CD4-positive, alpha-beta T cell treated with Interleukin-15 for 1 hour (primary cell): ENCODE measurements around the gene SLC22A12.
"Not testable (repeated sequence)": the region's sequence is repeated elsewhere in the genome, so short reads cannot be mapped to it uniquely, and the experiment has no call there.

Source experiments
- DNase-seq: peaks from one replicate; pipeline ENCODE4 v3.0.0-alpha.2; 2020

SLC22A12 gene

DNA sequence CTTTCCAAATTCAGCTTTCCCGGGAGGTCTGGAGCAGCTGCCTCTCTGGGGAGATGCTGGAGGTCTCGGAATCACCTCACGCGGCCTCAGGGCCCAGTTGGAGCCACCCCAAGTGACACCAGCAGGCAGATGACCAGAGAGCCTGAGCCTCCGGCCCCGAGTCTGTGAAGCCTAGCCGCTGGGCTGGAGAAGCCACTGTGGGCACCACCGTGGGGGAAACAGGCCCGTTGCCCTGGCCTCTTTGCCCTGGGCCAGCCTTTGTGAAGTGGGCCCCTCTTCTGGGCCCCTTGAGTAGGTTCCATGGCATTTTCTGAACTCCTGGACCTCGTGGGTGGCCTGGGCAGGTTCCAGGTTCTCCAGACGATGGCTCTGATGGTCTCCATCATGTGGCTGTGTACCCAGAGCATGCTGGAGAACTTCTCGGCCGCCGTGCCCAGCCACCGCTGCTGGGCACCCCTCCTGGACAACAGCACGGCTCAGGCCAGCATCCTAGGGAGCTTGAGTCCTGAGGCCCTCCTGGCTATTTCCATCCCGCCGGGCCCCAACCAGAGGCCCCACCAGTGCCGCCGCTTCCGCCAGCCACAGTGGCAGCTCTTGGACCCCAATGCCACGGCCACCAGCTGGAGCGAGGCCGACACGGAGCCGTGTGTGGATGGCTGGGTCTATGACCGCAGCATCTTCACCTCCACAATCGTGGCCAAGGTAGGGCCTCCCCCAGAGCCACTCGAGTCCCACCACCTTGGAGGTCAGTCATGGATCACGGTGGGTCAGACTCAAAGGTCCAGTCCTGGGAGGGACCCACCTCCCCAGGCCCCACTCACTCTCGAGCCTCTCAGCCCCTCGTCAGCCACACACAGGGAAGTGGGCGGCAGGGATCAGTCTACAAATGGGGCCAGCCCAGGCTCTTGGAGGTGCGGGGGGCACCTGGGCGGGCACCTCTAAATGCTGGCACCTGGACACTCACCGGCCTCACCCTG lies 525 bp downstream of the SLC22A12 start:
- no peak for DNase-seq

DNA sequence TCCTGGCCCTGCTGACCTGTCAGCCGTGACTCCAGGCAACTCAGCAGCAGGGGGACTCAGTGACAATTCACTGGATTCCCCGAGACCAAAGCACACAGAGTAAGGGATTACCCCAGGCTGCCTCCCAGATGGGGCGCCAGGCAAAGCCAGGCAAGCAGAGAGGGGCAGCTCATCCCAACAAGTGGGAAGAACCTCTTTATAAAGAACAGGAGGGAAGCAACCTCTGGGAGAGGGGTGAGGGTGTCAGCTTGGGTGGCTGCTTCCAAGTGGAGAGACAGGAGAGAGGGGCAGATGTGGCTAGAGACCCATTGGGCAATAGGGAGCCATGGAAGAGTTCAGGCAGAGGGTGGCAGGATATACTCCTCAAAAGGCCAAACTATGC lies 1.2 kb downstream of the SLC22A12 start:
- no peak for DNase-seq

DNA sequence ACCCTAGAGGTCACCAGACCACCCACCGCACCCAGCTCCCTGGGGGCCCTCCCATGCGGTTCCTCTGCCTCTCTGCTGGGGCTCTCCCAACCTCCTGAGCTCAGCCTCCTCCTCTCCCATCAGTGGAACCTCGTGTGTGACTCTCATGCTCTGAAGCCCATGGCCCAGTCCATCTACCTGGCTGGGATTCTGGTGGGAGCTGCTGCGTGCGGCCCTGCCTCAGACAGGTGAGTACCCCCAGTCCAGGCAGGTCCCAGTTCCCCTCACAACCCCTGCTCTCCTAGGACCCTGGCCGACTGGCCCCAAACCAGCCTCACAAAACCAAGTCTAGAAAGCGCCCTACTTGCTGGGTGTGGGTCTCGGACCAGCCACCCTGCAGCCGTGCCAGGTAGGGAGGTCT lies 1.6 kb downstream of the SLC22A12 start:
- DNase-seq: no peak

- no peak for DNase-seq
Measured at GRCh38 chr11:64593156-64594105, 2.4 kb downstream of the SLC22A12 start.

GRCh38 chr11:64594159-64594939 lies 3.3 kb downstream of the SLC22A12 start:
- no peak for DNase-seq

DNA sequence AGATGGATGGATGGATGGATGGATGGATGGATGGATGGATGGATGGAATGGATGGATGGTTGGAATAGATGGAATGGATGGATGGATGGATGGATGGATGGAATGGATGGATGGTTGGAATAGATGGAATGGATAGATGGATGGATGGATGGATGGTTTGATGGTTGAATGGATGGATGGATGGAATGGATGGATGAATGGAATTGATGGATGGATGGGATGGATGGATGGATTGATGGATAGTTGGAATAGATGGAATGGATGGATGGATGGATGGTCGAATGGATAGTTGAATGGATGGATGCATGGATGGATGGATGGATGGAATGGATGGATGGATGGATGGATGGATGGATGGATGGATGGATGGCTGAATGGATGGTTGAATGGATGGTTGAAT lies 4.9 kb downstream of the SLC22A12 start:
- not testable (repeated sequence) for DNase-seq

GRCh38 chr11:64597671-64598101 lies 6.7 kb downstream of the SLC22A12 start:
- no peak for DNase-seq

- DNase-seq: no peak
Measured at GRCh38 chr11:64598106-64598796, 7.2 kb downstream of the SLC22A12 start.

- no peak for DNase-seq
Measured at GRCh38 chr11:64598797-64599697, 8.0 kb downstream of the SLC22A12 start.

DNA sequence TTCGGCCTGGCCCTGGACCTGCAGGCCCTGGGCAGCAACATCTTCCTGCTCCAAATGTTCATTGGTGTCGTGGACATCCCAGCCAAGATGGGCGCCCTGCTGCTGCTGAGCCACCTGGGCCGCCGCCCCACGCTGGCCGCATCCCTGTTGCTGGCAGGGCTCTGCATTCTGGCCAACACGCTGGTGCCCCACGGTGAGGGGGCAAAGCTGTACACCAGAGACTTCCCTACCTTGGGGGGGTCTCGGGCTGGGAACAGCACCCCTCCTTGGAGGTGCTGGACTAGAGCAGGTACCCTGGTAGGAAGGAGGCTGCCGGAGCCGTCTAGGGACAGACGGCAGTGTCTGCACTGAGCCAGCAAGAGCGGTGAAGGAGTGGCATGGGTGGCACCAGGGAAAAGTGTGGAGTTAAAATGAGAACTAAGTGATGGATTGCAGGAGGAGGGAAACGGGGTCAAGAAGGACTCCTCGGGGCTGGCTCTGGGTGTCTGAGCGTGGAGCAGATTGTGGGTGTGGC lies 8.7 kb downstream of the SLC22A12 start:
- no peak for DNase-seq

DNA sequence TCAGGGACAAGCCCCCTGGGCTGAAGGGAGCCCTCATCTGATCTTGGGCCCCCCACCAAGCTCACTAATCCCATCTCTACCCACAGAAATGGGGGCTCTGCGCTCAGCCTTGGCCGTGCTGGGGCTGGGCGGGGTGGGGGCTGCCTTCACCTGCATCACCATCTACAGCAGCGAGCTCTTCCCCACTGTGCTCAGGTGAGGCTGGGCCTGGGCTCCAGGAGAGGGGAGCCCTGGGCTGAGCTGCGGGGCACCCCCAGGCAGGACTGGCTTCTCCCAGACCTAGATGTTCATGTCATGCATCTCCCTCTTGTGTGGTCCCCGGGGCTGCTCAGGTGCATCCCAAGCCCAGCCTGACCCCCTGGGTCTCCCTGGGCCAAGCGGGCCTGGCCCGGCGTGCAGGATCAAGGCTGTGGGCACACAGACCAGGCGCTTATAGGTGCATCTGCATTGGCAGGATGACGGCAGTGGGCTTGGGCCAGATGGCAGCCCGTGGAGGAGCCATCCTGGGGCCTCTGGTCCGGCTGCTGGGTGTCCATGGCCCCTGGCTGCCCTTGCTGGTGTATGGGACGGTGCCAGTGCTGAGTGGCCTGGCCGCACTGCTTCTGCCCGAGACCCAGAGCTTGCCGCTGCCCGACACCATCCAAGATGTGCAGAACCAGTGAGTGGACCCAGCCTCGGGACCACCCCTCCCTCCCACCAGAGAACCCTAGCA lies 9.4 kb downstream of the SLC22A12 start:
- no peak for DNase-seq

DNA sequence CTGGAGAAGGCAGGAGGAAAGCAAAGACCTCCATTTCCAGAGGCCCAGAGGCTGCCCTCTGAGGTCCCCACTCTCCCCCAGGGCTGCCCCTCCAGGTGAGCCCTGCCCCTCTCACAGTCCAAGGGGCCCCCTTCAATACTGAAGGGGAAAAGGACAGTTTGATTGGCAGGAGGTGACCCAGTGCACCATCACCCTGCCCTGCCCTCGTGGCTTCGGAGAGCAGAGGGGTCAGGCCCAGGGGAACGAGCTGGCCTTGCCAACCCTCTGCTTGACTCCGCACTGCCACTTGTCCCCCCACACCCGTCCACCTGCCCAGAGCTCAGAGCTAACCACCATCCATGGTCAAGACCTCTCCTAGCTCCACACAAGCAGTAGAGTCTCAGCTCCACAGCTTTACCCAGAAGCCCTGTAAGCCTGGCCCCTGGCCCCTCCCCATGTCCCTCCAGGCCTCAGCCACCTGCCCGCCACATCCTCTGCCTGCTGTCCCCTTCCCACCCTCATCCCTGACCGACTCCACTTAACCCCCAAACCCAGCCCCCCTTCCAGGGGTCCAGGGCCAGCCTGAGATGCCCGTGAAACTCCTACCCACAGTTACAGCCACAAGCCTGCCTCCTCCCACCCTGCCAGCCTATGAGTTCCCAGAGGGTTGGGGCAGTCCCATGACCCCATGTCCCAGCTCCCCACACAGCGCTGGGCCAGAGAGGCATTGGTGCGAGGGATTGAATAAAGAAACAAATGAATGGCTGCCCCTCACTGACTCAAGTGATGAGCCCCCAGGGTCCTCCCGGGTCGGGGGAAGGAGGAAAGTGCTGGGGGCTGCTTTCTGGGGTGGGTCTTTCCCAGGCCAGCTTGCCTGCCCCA lies 10.8 kb downstream of the SLC22A12 start:
- DNase-seq: no peak

GRCh38 chr11:64602466-64603070 lies 11.5 kb downstream of the SLC22A12 start:
- no peak for DNase-seq

GRCh38 chr11:64603411-64604110 lies 12.5 kb downstream of the SLC22A12 start:
- no peak for DNase-seq

DNA sequence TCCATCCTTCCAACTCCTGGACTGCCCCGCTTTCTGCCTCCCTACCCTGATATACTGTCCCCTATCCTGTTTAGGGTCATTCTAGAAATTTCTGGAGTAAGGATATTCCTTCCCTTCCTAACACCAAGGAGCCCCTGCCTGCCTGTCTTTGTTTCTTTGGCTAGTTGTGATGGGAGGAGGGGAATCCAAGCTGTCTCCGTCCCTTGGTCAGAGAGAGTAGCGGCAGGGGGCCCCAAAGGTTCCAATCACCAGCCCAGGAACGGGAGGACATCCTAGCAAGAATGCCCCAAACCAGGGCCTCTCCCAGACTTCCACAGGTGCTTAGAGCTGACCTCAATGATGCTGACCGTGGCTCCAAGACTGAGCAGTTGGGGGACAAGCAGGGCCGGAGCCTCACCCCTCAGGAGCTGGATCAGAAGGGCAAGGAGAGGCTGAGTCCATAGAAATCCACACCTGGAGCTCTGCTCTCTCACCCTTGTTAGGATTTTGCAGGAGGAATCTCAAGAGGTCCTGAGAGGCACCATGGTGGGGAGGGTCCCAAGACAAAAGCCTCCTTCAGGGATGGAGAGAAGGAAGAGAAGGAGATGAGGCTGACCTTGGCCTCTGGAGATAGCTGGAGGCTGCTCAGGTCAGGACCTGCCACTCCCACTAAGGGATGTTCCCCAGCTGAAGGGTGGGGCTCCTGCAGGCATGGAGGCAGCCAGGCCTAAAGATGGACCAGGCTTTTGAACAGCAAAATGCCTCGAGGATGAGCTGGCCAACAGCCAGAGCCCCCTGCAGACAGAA lies 13.6 kb downstream of the SLC22A12 start:
- DNase-seq: no peak

DNA sequence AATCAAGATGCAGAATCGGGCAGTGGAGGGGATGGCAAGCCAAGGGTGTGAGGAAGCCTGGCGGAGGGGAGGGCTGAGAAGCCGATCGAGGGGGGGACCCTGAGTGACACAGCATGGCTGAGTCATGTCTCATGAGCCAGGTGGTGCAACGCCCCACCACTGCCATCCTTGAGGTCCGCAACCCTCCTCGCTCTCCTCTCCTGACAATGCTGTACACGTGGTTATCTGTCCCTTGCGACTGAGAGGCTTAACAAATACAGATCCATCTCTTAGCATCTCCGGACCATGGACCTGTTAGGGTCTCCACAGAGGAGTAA lies 14.2 kb downstream of the SLC22A12 start:
- DNase-seq: no peak
